CD14-positive monocyte (primary cell): ENCODE measurements around the gene SLC13A4. TPM values are rescaled to one million over a fixed set of nuclear protein-coding genes. Genes with fewer than 3 reads are reported as not detected.
A peak's percentile ranks its signal among the peaks of the same experiment; 100 is the strongest.
"Not testable (repeated sequence)": the region's sequence is repeated elsewhere in the genome, so short reads cannot be mapped to it uniquely, and the experiment has no call there.

Source experiments
- DNase-seq, 3 donors: peaks; one replicate each; pipeline ENCODE4 v3.0.0-alpha.2; 2011 to 2022
- H2AFZ ChIP-seq: 2 replicates; pipeline ENCODE4 v1.6.0; 2012; ENCODE audit warnings: mild to moderate bottlenecking, low read depth, low read length, inconsistent platforms; ENCODE audit not compliant: insufficient read depth, poor library complexity, severe bottlenecking
- H3K27ac ChIP-seq, 2 donors: 1 replicate in 1 of 2; 2 replicates in 1 of 2; pipeline ENCODE4 v1.5.1; 2012 to 2013; ENCODE audit warnings: low read length in 2 of 2, control low read depth in 1 of 2, inconsistent platforms in 1 of 2, low read depth in 1 of 2, mild to moderate bottlenecking in 1 of 2
- H3K27me3 ChIP-seq, 2 donors: one replicate each; pipeline versions ENCODE4 v1.6.0 to v1.6.1; 2011 to 2013; ENCODE audit warnings: low read length in 2 of 2; ENCODE audit not compliant: control insufficient read depth in 2 of 2, insufficient read depth in 2 of 2
- H3K36me3 ChIP-seq, 2 donors: replicated peaks in 1 of 2; 1 replicate in 1 of 2; 2 replicates in 1 of 2; pipeline versions ENCODE4 v1.5.1 to v1.6.1; 2012 to 2013; ENCODE audit warnings: low read length in 2 of 2, control low read depth in 1 of 2, inconsistent platforms in 1 of 2, mild to moderate bottlenecking in 1 of 2; ENCODE audit not compliant: insufficient read depth in 2 of 2, control insufficient read depth in 1 of 2
- H3K4me1 ChIP-seq, 2 donors: 1 replicate in 1 of 2; 2 replicates in 1 of 2; pipeline versions ENCODE4 v1.5.1 to v1.6.1; 2012 to 2013; ENCODE audit warnings: low read length in 2 of 2, control low read depth in 1 of 2, inconsistent platforms in 1 of 2, mild to moderate bottlenecking in 1 of 2, moderate library complexity in 1 of 2; ENCODE audit not compliant: insufficient read depth in 2 of 2, control insufficient read depth in 1 of 2
- H3K4me2 ChIP-seq: replicated peaks from 2 replicates; pipeline ENCODE3; 2012; ENCODE audit warnings: low read length, moderate library complexity, mild to moderate bottlenecking; ENCODE audit not compliant: poor library complexity, severe bottlenecking; ENCODE audit errors: extremely low read depth
- H3K4me3 ChIP-seq, 3 experiments: fragments of 200-600 bp in 1 of 3; sonication (generic) in 1 of 3; replicated peaks in 1 of 3; 1 replicate in 2 of 3; 2 replicates in 1 of 3; pipeline ENCODE4 v1.5.1; 2011 to 2013; ENCODE audit warnings: low read length in 3 of 3, mild to moderate bottlenecking in 3 of 3, control low read depth in 2 of 3, low read depth in 2 of 3, inconsistent platforms in 1 of 3, moderate library complexity in 1 of 3
- H3K79me2 ChIP-seq: 2 replicates; pipeline ENCODE4 v1.6.0; 2012; ENCODE audit warnings: mild to moderate bottlenecking, control low read depth, inconsistent platforms, low read length, moderate library complexity; ENCODE audit not compliant: insufficient read depth
- H3K9ac ChIP-seq: 2 replicates; pipeline ENCODE4 v1.6.0; 2017; ENCODE audit warnings: low read length, mild to moderate bottlenecking; ENCODE audit not compliant: insufficient read depth, poor library complexity, severe bottlenecking
- H3K9me3 ChIP-seq, 2 donors: replicated peaks in 1 of 2; 1 replicate in 1 of 2; 2 replicates in 1 of 2; pipeline versions ENCODE4 v1.5.1 to v1.6.1; 2012 to 2013; ENCODE audit warnings: low read length in 2 of 2, control low read depth in 1 of 2; ENCODE audit not compliant: control insufficient read depth in 1 of 2, insufficient read depth in 1 of 2
- H4K20me1 ChIP-seq: 2 replicates; pipeline ENCODE4 v1.6.0; 2012; ENCODE audit warnings: mild to moderate bottlenecking, low read length, control low read depth, moderate library complexity; ENCODE audit not compliant: insufficient read depth
- H3K27ac Mint-ChIP-seq, 7 donors: one replicate each; pipeline ENCODE4 v1.8.0; 2020; ENCODE audit warnings: mild to moderate bottlenecking in 7 of 7, mixed read lengths in 7 of 7, moderate library complexity in 6 of 7, inconsistent platforms in 2 of 7
- H3K27me3 Mint-ChIP-seq, 3 donors: one replicate each; pipeline ENCODE4 v1.8.0; 2021 to 2022; ENCODE audit warnings: low read depth in 3 of 3, mild to moderate bottlenecking in 3 of 3, mixed read lengths in 3 of 3, moderate library complexity in 3 of 3, inconsistent platforms in 1 of 3
- H3K36me3 Mint-ChIP-seq, 2 donors: one replicate each; pipeline ENCODE4 v1.8.0; 2020; ENCODE audit warnings: mixed read lengths in 2 of 2, inconsistent platforms in 1 of 2, mild to moderate bottlenecking in 1 of 2
- H3K4me1 Mint-ChIP-seq: one replicate; pipeline ENCODE4 v1.8.0; 2020; ENCODE audit warnings: mild to moderate bottlenecking, mixed read lengths
- H3K4me3 Mint-ChIP-seq, 2 donors: one replicate each; pipeline ENCODE4 v1.8.0; 2020; ENCODE audit warnings: mild to moderate bottlenecking in 2 of 2, mixed read lengths in 2 of 2, moderate library complexity in 1 of 2
- H3K9me3 Mint-ChIP-seq, 7 donors: one replicate each; pipeline ENCODE4 v1.8.0; 2020 to 2022; ENCODE audit warnings: mixed read lengths in 7 of 7, mild to moderate bottlenecking in 6 of 7, moderate library complexity in 6 of 7, inconsistent platforms in 2 of 7
- CTCF ChIP-seq: fragments of 200-600 bp; IDR thresholded peaks from one replicate; pipeline ENCODE4 v1.8.0; 2022; ENCODE audit warnings: antibody characterized with exemption, mild to moderate bottlenecking
- whole genome bisulfite sequencing: methylation state at CpG from one replicate; pipeline ENCODE4 v1.1.5; 2013; ENCODE audit warnings: missing lambda C conversion rate; ENCODE audit not compliant: insufficient coverage; 5-methylcytosine and 5-hydroxymethylcytosine counted together
- intact Hi-C, 2 donors: fragments of 100-400 bp; cut with micrococcal nuclease; formaldehyde crosslinking; loops; one replicate each; pipeline versions ENCODE4 v1.15.0 to v1.15.1; 2023
- polyA plus RNA-seq, 3 donors: library from polyadenylated mRNA; depleted of rRNA in 1 of 3; unstranded in 2 of 3; stranded (reverse) in 1 of 3; fragments of 300-500 nt in 2 of 3; fragments of >200 nt in 1 of 3; fragmentation: Illumina TruSeq in 2 of 3; gene quantifications; 1 replicate in 2 of 3; 2 replicates in 1 of 3; pipeline ENCODE4 v1.2.3, GENCODE V29; 2012 to 2021

Gene SLC13A4
- polyA plus RNA-seq, 3 donors: not detected

DNA sequence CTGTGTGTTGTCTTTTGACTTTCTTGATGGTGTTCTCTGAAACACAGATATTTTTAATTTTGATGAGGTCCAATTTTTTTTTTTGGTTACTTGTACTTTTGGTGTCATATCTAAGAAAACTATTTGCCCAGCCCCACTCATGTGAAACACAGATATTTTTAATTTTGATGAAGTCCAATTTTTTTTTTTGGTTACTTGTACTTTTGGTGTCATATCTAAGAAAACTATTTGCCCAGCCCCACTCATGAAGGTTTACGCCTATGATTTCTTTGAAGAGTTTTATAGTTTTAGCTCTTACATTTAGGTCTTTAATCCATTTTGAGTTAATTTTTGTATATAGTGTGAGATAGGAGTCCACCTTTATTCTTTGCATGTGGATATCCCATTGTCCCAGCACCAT, 60.4 kb downstream of the SLC13A4 start:
- H3K9me3 ChIP-seq: not testable (repeated sequence)
- intact Hi-C loops: loop anchor here (10.0 kb wide), 3 partner anchors 153 to 1023 kb away; partner anchors contain the start of genes BPGM (in 1 of the 2), CNOT4 (in 1 of the 2) and MTPN (in 1 of the 2)
- H3K4me1 Mint-ChIP-seq: peaks cover 33% of the 10 kb centered on the region

GRCh38 chr7:135666846-135667245, 61.1 kb downstream of the SLC13A4 start:
- intact Hi-C loops: loop anchor here (10.0 kb wide), 3 partner anchors 152 to 1022 kb away; partner anchors contain the start of genes BPGM (in 1 of the 2), CNOT4 (in 1 of the 2) and MTPN (in 1 of the 2)
- Mint-ChIP-seq H3K36me3 (peaks cover 13 to 17% of the 10 kb centered on the region in 2 donors), H3K4me3 (peak overlapping the region in 1 of 2 donors; percentile 57), H3K9me3 (peaks cover 0 to 4% (median 0%) of the 10 kb centered on the region in 7 donors), H3K27ac (peak overlapping the region; percentile 78 to 84 (median 80)), H3K4me1 (peaks cover 36% of the 10 kb centered on the region), H3K27me3 (no peaks in the 10 kb centered on the region)
- Histone ChIP-seq H3K9ac (no peak overlapping the region), H3K36me3 (peaks cover 0 to 10% of the 10 kb centered on the region in 2 donors), H3K4me1 (peaks cover 28 to 30% of the 10 kb centered on the region in 2 donors), H4K20me1 (peaks cover 48% of the 10 kb centered on the region), H2AFZ (no peak overlapping the region), H3K9me3 (no peaks in the 10 kb centered on the region), H3K79me2 (peaks cover 85% of the 10 kb centered on the region), H3K4me2 (peak overlapping the region; percentile 49), H3K4me3 (peak overlapping the region in 1 of 3 experiments; percentile 13), H3K27me3 (no peaks in the 10 kb centered on the region), H3K27ac (peak overlapping the region in 1 of 2 donors; percentile 72)
- peak; percentile 42 to 62 (median 62) for DNase-seq
- no peak for TF ChIP-seq CTCF
- WGBS: no CpG with 5 or more reads among the region's 6 CpGs

More for the DNA sequence above, 60.4 kb downstream of the SLC13A4 start:
- H2AFZ ChIP-seq, H3K27me3 Mint-ChIP-seq, H3K36me3 ChIP-seq, H3K9me3 Mint-ChIP-seq, H3K9ac ChIP-seq, DNase-seq, H3K4me2 ChIP-seq, H3K27ac ChIP-seq, H3K4me3 Mint-ChIP-seq, H3K4me3 ChIP-seq, H3K27me3 ChIP-seq: not testable (repeated sequence)
- peaks cover 89% of the 10 kb centered on the region for H3K79me2 ChIP-seq
- H3K4me1 ChIP-seq: peaks cover 25 to 27% of the 10 kb centered on the region in 2 donors
- peaks cover 13 to 17% of the 10 kb centered on the region in 2 donors for H3K36me3 Mint-ChIP-seq
- WGBS: no CpG with 5 or more reads among the region's 1 CpG
- H4K20me1 ChIP-seq: peaks cover 52% of the 10 kb centered on the region
- H3K27ac Mint-ChIP-seq: peak overlapping the region in 4 of 7 donors; percentile 37 to 70 (median 54)
